ENCODE measurements around the gene CSNK1A1L.

Gene CSNK1A1L

GRCh38 chr13:37105251-37105714, at the start of gene CSNK1A1L:
Gene CSNK1A1L (minus strand): TSS chr13:37105664. CDS start chr13:37105256, 408 bp downstream.
- no peak for DNase-seq
- in situ Hi-C loops (cut with HindIII; ENCODE audit: low pct_ligation_motif_present, low pct_unique_long_range_greater_than_20kb, low sequenced_read_pairs) = no loop called here

DNA sequence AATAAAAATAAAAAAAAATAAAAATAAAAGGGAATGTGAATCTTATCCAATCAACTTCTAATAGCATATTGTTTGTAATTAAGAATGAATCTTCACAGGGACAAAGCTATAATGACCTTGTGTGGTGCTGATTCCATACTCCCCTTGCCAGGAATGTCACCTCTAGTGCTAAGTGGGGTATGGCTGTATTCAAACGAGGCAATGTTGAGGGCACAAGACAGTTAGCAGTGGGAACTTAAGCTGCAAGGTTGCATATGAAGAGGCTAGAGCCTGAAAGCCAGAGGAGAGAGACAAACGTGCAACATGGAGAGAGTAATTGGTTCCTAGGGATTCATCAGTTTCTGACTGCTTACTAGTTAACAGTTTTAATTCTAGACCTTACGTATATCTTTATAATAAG, 43.9 kb upstream of the CSNK1A1L start:
- in situ Hi-C loops (cut with HindIII; ENCODE audit: low pct_ligation_motif_present, low pct_unique_long_range_greater_than_20kb, low sequenced_read_pairs) = no loop called here
- DNase-seq = no peak

- no peak for DNase-seq
- in situ Hi-C loops (cut with HindIII; ENCODE audit: low pct_ligation_motif_present, low pct_unique_long_range_greater_than_20kb, low sequenced_read_pairs) = no loop called here
Observed at GRCh38 chr13:37148501-37148900, 43.0 kb upstream of the CSNK1A1L start.

GRCh38 chr13:37144661-37145060, 39.2 kb upstream of the CSNK1A1L start:
- DNase-seq = no peak
- in situ Hi-C loops (cut with HindIII; ENCODE audit: low pct_ligation_motif_present, low pct_unique_long_range_greater_than_20kb, low sequenced_read_pairs) = no loop called here

- DNase-seq = no peak
- in situ Hi-C loops (cut with HindIII; ENCODE audit: low pct_ligation_motif_present, low pct_unique_long_range_greater_than_20kb, low sequenced_read_pairs) = no loop called here
Observed at GRCh38 chr13:37143911-37144310, 38.4 kb upstream of the CSNK1A1L start.

GRCh38 chr13:37142877-37143276, 37.4 kb upstream of the CSNK1A1L start:
- in situ Hi-C loops (cut with HindIII; ENCODE audit: low pct_ligation_motif_present, low pct_unique_long_range_greater_than_20kb, low sequenced_read_pairs) = no loop called here
- DNase-seq = no peak

DNA sequence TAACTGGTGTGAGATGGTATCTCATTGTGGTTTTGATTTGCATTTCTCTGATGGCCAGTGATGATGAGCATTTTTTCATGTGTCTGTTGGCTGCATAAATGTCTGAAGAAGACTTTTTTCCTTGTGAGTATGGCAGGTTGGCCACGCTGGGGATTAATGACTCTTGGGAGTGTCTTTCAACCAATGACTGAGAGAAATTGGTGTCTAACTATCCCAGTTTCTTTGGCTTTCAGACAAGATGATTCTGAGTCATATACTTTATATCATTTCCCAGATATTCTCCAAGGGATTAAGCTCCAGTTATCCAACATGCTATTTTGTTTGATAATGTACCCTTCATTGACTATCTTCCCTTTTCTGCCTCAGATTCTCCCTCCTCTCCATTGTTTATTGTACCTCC, 35.5 kb upstream of the CSNK1A1L start:
- in situ Hi-C loops (cut with HindIII; ENCODE audit: low pct_ligation_motif_present, low pct_unique_long_range_greater_than_20kb, low sequenced_read_pairs) = no loop called here

GRCh38 chr13:37139356-37139755, 33.9 kb upstream of the CSNK1A1L start:
- DNase-seq = no peak

More for the DNA sequence above, 35.5 kb upstream of the CSNK1A1L start:
- DNase-seq = no peak

DNA sequence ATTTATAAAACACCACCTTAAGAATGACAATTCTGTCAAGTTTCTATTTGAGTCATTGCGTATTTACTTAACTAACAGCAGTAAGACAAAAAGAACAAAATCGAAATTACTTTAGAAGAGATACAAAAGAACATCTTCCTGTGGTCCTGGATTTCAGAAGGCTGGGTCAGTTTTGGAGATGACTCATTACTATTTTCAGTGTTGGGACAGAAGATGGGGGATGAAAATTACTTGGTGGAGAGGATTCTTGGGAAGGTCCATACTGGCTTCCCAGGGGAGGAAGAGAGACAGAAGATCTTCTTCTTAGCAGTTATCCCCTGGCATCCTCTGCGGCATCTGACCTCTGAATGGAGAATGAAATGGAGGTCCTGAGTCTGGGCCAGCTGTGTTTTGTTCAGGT, 33.5 kb upstream of the CSNK1A1L start:
- in situ Hi-C loops (cut with HindIII; ENCODE audit: low pct_ligation_motif_present, low pct_unique_long_range_greater_than_20kb, low sequenced_read_pairs) = no loop called here
- DNase-seq = no peak

More at GRCh38 chr13:37139356-37139755, 33.9 kb upstream of the CSNK1A1L start:
- in situ Hi-C loops (cut with HindIII; ENCODE audit: low pct_ligation_motif_present, low pct_unique_long_range_greater_than_20kb, low sequenced_read_pairs) = no loop called here

DNA sequence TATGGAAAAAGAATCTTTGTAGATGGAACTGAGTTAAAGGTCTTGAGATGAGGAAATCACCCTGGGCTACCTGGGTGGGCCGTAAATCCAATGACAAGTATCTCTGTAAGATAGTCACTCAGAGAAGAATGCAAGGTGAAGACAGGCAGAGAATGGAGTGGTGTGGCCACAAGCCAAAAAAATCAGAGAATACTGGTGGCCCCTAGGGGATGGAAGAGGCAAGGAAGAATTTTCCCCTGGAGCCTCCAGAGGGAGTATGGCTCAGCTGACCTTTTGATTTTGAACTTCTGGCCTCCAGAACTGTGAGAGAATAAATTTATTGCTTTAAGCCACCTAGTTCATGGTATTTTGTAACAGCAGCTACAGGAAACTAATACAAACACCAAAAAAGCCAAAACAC, 32.7 kb upstream of the CSNK1A1L start:
- peak; percentile 27 for DNase-seq
- in situ Hi-C loops (cut with HindIII; ENCODE audit: low pct_ligation_motif_present, low pct_unique_long_range_greater_than_20kb, low sequenced_read_pairs) = no loop called here

GRCh38 chr13:37136633-37137032, 31.2 kb upstream of the CSNK1A1L start:
- no peak for DNase-seq
- in situ Hi-C loops (cut with HindIII; ENCODE audit: low pct_ligation_motif_present, low pct_unique_long_range_greater_than_20kb, low sequenced_read_pairs) = no loop called here

GRCh38 chr13:37136187-37136586, 30.7 kb upstream of the CSNK1A1L start:
- in situ Hi-C loops (cut with HindIII; ENCODE audit: low pct_ligation_motif_present, low pct_unique_long_range_greater_than_20kb, low sequenced_read_pairs) = no loop called here
- no peak for DNase-seq

- no peak for DNase-seq
- in situ Hi-C loops (cut with HindIII; ENCODE audit: low pct_ligation_motif_present, low pct_unique_long_range_greater_than_20kb, low sequenced_read_pairs) = no loop called here
Observed at GRCh38 chr13:37134411-37135041, 29.1 kb upstream of the CSNK1A1L start.

GRCh38 chr13:37132211-37132610, 26.7 kb upstream of the CSNK1A1L start:
- no peak for DNase-seq
- in situ Hi-C loops (cut with HindIII; ENCODE audit: low pct_ligation_motif_present, low pct_unique_long_range_greater_than_20kb, low sequenced_read_pairs) = no loop called here

DNA sequence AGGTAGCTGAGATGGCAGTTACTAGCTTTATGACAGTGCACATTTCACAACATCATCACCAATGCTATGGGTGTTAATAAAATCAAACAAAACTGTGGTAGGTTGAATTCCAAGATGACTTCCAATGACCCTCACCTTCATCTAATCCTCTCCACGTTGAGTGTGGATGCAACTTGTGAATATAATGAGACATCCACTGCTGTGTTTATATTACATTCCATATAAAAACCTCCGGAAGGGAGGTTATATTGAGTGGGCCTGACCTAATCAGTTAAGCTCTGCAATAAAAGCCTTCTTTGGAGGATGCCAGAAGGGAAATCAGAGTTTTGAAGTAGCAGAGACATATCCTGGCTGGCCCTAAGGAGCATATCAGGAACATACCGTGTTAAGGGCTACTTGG, 25.6 kb upstream of the CSNK1A1L start:
- in situ Hi-C loops (cut with HindIII; ENCODE audit: low pct_ligation_motif_present, low pct_unique_long_range_greater_than_20kb, low sequenced_read_pairs) = no loop called here
- no peak for DNase-seq

DNA sequence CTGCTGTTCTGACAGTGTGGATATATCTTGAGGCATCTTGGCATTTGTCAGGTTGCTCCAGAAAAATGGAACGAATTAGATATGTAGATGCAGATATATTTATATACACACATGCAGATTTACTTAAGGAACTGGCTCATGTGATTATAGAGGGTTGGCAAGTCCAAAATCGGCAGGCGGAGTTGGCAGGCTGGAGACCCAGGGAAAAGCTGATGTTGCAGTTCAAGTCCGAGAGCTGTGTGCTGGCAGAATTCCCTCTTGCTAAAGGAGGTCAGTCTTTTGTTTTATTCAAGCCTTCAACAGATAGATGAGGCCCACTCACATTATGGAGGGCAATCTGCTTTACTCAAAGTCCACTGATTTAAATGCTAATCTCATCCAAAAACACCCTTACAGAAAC, 24.4 kb upstream of the CSNK1A1L start:
- in situ Hi-C loops (cut with HindIII; ENCODE audit: low pct_ligation_motif_present, low pct_unique_long_range_greater_than_20kb, low sequenced_read_pairs) = no loop called here
- no peak for DNase-seq

GRCh38 chr13:37127691-37128241, 22.3 kb upstream of the CSNK1A1L start:
- no peak for DNase-seq

DNA sequence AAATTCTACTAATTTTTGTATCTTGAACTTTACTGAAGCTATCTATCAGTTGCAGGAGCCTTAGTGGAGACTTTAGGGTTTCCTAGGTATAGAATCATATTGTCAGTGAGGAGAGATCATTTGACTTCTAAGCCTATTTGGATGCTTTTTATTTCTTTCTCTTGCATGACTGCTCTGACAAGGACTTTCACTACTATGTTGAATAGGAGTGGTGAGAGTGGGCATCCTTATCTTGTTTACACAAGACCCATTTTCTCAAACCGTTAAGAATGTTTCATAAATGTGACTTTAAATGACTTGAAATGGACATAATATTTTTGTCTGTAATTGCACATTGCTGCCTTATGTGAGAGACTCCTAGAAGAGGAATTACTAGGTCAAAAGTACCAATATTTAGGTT, 17.9 kb upstream of the CSNK1A1L start:
- in situ Hi-C loops (cut with HindIII; ENCODE audit: low pct_ligation_motif_present, low pct_unique_long_range_greater_than_20kb, low sequenced_read_pairs) = no loop called here
- DNase-seq = no peak

More at GRCh38 chr13:37127691-37128241, 22.3 kb upstream of the CSNK1A1L start:
- in situ Hi-C loops (cut with HindIII; ENCODE audit: low pct_ligation_motif_present, low pct_unique_long_range_greater_than_20kb, low sequenced_read_pairs) = no loop called here

DNA sequence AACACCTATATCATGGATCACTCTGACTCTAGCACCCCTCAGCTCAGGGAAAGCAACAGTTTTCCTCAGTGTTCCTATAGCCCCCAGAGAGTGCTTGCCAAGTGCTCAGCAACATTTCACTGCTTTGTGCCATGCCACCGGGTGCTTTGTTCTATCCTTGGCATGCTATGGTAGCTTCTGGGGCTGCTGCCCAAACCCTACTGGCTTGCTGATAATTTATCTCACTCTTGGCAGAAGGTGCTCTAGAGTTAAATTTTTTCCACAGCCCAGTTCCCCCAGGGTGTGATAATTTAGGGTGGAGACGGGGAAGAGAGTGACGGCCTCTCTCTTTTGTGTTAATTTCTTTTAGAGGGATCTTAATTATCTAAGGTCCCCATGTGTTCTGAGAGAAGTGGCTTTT, 12.6 kb upstream of the CSNK1A1L start:
- DNase-seq = no peak
- in situ Hi-C loops (cut with HindIII; ENCODE audit: low pct_ligation_motif_present, low pct_unique_long_range_greater_than_20kb, low sequenced_read_pairs) = no loop called here

GRCh38 chr13:37114250-37114649, 8.8 kb upstream of the CSNK1A1L start:
- DNase-seq = no peak
- in situ Hi-C loops (cut with HindIII; ENCODE audit: low pct_ligation_motif_present, low pct_unique_long_range_greater_than_20kb, low sequenced_read_pairs) = no loop called here

Measured in ACHN (cell line).